ENCODE data around the gene ADPRS. TPM values are rescaled to one million over a fixed set of nuclear protein-coding genes. Genes with fewer than 3 reads are reported as not detected.
A peak's percentile ranks its signal among the peaks of the same experiment; 100 is the strongest.

Gene ADPRS
- total and polyA plus RNA-seq, 7 donors, result 20.5 to 56.4 (median 40.2) TPM

- Histone ChIP-seq H3K4me3 (no peak overlapping the region), H3K4me1 (peaks cover 47% of the 10 kb centered on the region), H3K9me3 (no peaks in the 10 kb centered on the region), H3K27me3 (ENCODE audit: insufficient read depth in 3 of 3, low read length in 2 of 3) (no peaks in the 10 kb centered on the region), H3K36me3 (ENCODE audit: insufficient read depth in 1 of 2, low read depth in 1 of 2) (peaks cover 2 to 40% of the 10 kb centered on the region in 2 donors), H3K27ac (peak overlapping the region; percentile 82)
- ATAC-seq, result no peak
- intact Hi-C loops (cut with DNase I), result loop anchor here in 1 of 2 donors (5.0 kb wide), 1 partner anchor 40 kb away; no protein-coding TSS in a partner anchor
- TF ChIP-seq CTCF (IDR thresholded peaks at IDR 0.05), result no peak
- 70 to 85% (median 78%) methylated on average over 3 of the region's 3 CpGs for WGBS, 3 donors
- no peak for DNase-seq
Observed at GRCh38 chr1:36137776-36138175, 49.1 kb downstream of the ADPRS start.

- Histone ChIP-seq H3K27ac (peak overlapping the region; percentile 41), H3K27me3 (ENCODE audit: insufficient read depth in 3 of 3, low read length in 2 of 3) (no peaks in the 10 kb centered on the region), H3K36me3 (ENCODE audit: insufficient read depth in 1 of 2, low read depth in 1 of 2) (peaks cover 2 to 40% of the 10 kb centered on the region in 2 donors), H3K9me3 (no peaks in the 10 kb centered on the region), H3K4me1 (peaks cover 47% of the 10 kb centered on the region), H3K4me3 (no peak overlapping the region)
- ATAC-seq (no peak), DNase-seq (no peak)
- TF ChIP-seq CTCF (IDR thresholded peaks at IDR 0.05), result no peak
- intact Hi-C loops (cut with DNase I), result loop anchor here in 1 of 2 donors (5.0 kb wide), 1 partner anchor 42 kb away; no protein-coding TSS in a partner anchor
- WGBS, 3 donors, result 21 to 37% (median 35%) methylated on average over 5 of the region's 5 CpGs
Observed at GRCh38 chr1:36139521-36139920, 50.8 kb downstream of the ADPRS start.

GRCh38 chr1:36142121-36142520, 53.4 kb downstream of the ADPRS start:
- Histone ChIP-seq H3K27me3 (ENCODE audit: insufficient read depth in 3 of 3, low read length in 2 of 3) (no peaks in the 10 kb centered on the region), H3K4me1 (peaks cover 28% of the 10 kb centered on the region), H3K9me3 (no peaks in the 10 kb centered on the region), H3K4me3 (no peak overlapping the region), H3K27ac (peak overlapping the region; percentile 32), H3K36me3 (ENCODE audit: insufficient read depth in 1 of 2, low read depth in 1 of 2) (peaks cover 2 to 36% of the 10 kb centered on the region in 2 donors)
- no peak for DNase-seq
- 21 to 29% (median 25%) methylated on average over 1 of the region's 1 CpG for WGBS, 3 donors
- intact Hi-C loops (cut with DNase I), result no loop called here
- TF ChIP-seq CTCF (IDR thresholded peaks at IDR 0.05), result no peak
- no peak for ATAC-seq

GRCh38 chr1:36143424-36143823, 54.7 kb downstream of the ADPRS start:
- peaks cover 0 to 27% of the 10 kb centered on the region in 2 donors for H3K36me3 ChIP-seq (ENCODE audit: insufficient read depth in 1 of 2, low read depth in 1 of 2)
- no peak for TF ChIP-seq CTCF (IDR thresholded peaks at IDR 0.05)
- H3K27me3 ChIP-seq (ENCODE audit: insufficient read depth in 3 of 3, low read length in 2 of 3), result no peaks in the 10 kb centered on the region
- intact Hi-C loops (cut with DNase I), result no loop called here
- ATAC-seq (peak in 3 of 4 donors; percentile 18 to 57 (median 50)), DNase-seq (no peak)
- 58 to 78% (median 61%) methylated on average over 4 of the region's 4 CpGs for WGBS, 3 donors
- no peaks in the 10 kb centered on the region for H3K9me3 ChIP-seq
- H3K4me3 ChIP-seq, result no peak overlapping the region
- peaks cover 37% of the 10 kb centered on the region for H3K4me1 ChIP-seq
- peak overlapping the region; percentile 57 for H3K27ac ChIP-seq

Other genes with a start within 250 kb of the ADPRS start
- gene AGO1, start 205.7 kb upstream of the ADPRS start, total RNA-seq, result 10 to 100 TPM in 3 of 4 donors, 1 to 10 TPM in 1; 9.8 to 16.3 (median 12.8) TPM
- gene AGO1, start 205.7 kb upstream of the ADPRS start, polyA plus RNA-seq, result 1 to 10 TPM; 2.2 to 6.4 (median 2.4) TPM
- gene AGO3, start 157.8 kb upstream of the ADPRS start, total RNA-seq, result 10 to 100 TPM; 10.4 to 17.6 (median 17.1) TPM
- 1 to 10 TPM; 2.2 to 8.9 (median 6.9) TPM for gene AGO3, start 157.8 kb upstream of the ADPRS start, polyA plus RNA-seq
- not detected for gene TEKT2, start 4.8 kb upstream of the ADPRS start, total RNA-seq
- under 1 TPM in 2 of 3 donors, not detected in 1; 0.03 to 0.04 TPM for gene TEKT2, start 4.8 kb upstream of the ADPRS start, polyA plus RNA-seq
- under 1 TPM; 0.15 to 0.41 (median 0.30) TPM for gene COL8A2, start 36.3 kb downstream of the ADPRS start, total RNA-seq
- gene COL8A2, start 36.3 kb downstream of the ADPRS start, polyA plus RNA-seq, result under 1 TPM; 0.06 to 0.12 (median 0.10) TPM
- gene TRAPPC3, start 60.6 kb downstream of the ADPRS start, total RNA-seq, result 10 to 100 TPM; 34.8 to 44.4 (median 38.7) TPM
- 10 to 100 TPM; 43.8 to 91.8 (median 73.0) TPM for gene TRAPPC3, start 60.6 kb downstream of the ADPRS start, polyA plus RNA-seq
- 100 to 1,000 TPM; 209 to 230 (median 215) TPM for gene MAP7D1, start 67.3 kb downstream of the ADPRS start, total RNA-seq
- 100 to 1,000 TPM; 117 to 342 (median 165) TPM for gene MAP7D1, start 67.3 kb downstream of the ADPRS start, polyA plus RNA-seq
- gene THRAP3, start 135.6 kb downstream of the ADPRS start, total RNA-seq, result 100 to 1,000 TPM in 3 of 4 donors, 10 to 100 TPM in 1; 96.6 to 159 (median 124) TPM
- 10 to 100 TPM; 45.8 to 92.9 (median 80.3) TPM for gene THRAP3, start 135.6 kb downstream of the ADPRS start, polyA plus RNA-seq
- gene SH3D21, start 217.5 kb downstream of the ADPRS start, total RNA-seq, result 1 to 10 TPM in 1 of 4 donors, under 1 TPM in 3; 0.69 to 1.1 (median 0.96) TPM
- gene SH3D21, start 217.5 kb downstream of the ADPRS start, polyA plus RNA-seq, result under 1 TPM; 0.36 to 0.88 (median 0.37) TPM
- 1 to 10 TPM; 3.3 to 8.2 (median 5.6) TPM for gene EVA1B, start 234.8 kb downstream of the ADPRS start, total RNA-seq
- gene EVA1B, start 234.8 kb downstream of the ADPRS start, polyA plus RNA-seq, result 10 to 100 TPM in 1 of 3 donors, 1 to 10 TPM in 2; 2.6 to 13.7 (median 6.9) TPM